PC-9 (cell line): ENCODE data around the gene RBM15B.

Source experiments
- EZH2 ChIP-seq: fragments of 200-600 bp; sonication (generic); IDR thresholded peaks from 2 replicates; pipeline ENCODE4 v1.8.0; 2017; ENCODE audit warnings: antibody characterized with exemption, low read depth
- TF ChIP-seq, protein P1 (sequence below): fragments of 200-600 bp; sonication (generic); conservative IDR thresholded peaks from 2 replicates; pipeline ENCODE4 v1.6.1; 2017; ENCODE audit warnings: mixed run types, antibody characterized with exemption, mild to moderate bottlenecking, moderate library complexity

DNA sequence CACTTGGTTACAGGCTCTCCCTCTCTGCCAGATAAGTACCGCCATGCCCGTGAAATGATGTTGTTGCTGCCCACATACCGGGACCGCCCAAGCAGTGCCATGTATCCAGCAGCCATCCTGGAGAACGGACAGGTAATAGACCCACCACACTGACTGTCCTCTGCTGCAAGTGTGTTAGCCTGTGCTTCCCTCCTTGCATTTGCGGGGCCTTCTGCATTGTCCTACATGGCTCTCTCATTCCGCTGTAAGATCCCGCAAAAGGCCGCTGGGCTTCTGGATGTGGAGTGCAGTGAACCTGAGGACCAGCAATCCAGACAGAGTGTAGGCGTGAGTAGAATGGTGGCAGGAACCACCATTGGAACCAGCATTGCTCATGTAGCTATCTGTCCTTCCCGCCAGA lies 16.6 kb upstream of the RBM15B start:
- TF ChIP-seq, protein P1, sequence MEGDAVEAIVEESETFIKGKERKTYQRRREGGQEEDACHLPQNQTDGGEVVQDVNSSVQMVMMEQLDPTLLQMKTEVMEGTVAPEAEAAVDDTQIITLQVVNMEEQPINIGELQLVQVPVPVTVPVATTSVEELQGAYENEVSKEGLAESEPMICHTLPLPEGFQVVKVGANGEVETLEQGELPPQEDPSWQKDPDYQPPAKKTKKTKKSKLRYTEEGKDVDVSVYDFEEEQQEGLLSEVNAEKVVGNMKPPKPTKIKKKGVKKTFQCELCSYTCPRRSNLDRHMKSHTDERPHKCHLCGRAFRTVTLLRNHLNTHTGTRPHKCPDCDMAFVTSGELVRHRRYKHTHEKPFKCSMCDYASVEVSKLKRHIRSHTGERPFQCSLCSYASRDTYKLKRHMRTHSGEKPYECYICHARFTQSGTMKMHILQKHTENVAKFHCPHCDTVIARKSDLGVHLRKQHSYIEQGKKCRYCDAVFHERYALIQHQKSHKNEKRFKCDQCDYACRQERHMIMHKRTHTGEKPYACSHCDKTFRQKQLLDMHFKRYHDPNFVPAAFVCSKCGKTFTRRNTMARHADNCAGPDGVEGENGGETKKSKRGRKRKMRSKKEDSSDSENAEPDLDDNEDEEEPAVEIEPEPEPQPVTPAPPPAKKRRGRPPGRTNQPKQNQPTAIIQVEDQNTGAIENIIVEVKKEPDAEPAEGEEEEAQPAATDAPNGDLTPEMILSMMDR, result no peak
- no peak for TF ChIP-seq EZH2
